HG03520 (cell line): ENCODE results near the gene TMEM196.
"Not testable (repeated sequence)": the region's sequence is repeated elsewhere in the genome, so short reads cannot be mapped to it uniquely, and the experiment has no call there.

Source experiments
- ATAC-seq: cut with Tn5 transposase; IDR thresholded peaks from one replicate; pipeline ENCODE4 v1.9.1; 2021; ENCODE audit warnings: mild to moderate bottlenecking, moderate library complexity; ENCODE audit not compliant: unreplicated experiment

Gene TMEM196

GRCh38 chr7:19708397-19709248, 64.8 kb downstream of the TMEM196 start, which contains the start of gene POLR1F:
POLR1F (minus strand) TSS chr7:19709037; CDS start chr7:19709016, 21 bp downstream.
- peak; percentile 99 for ATAC-seq

GRCh38 chr7:19707240-19707639, 66.2 kb downstream of the TMEM196 start:
- no peak for ATAC-seq

GRCh38 chr7:19705663-19706062, 67.8 kb downstream of the TMEM196 start:
- ATAC-seq: no peak

- no peak for ATAC-seq
Measured at GRCh38 chr7:19701471-19701870, 71.9 kb downstream of the TMEM196 start.

GRCh38 chr7:19700936-19701335, 72.5 kb downstream of the TMEM196 start:
- no peak for ATAC-seq

- ATAC-seq: no peak
Measured at GRCh38 chr7:19698331-19698730, 75.1 kb downstream of the TMEM196 start.

GRCh38 chr7:19696926-19697325, 76.5 kb downstream of the TMEM196 start:
- ATAC-seq: no peak

GRCh38 chr7:19692111-19692828, 81.1 kb downstream of the TMEM196 start:
- ATAC-seq: no peak

- no peak for ATAC-seq
Measured at GRCh38 chr7:19690736-19691135, 82.7 kb downstream of the TMEM196 start.

GRCh38 chr7:19689130-19689529, 84.3 kb downstream of the TMEM196 start:
- not testable (repeated sequence) for ATAC-seq

GRCh38 chr7:19681596-19681995, 91.8 kb downstream of the TMEM196 start:
- ATAC-seq: no peak

- peak; percentile 77 for ATAC-seq
Measured at GRCh38 chr7:19677180-19677579, 96.2 kb downstream of the TMEM196 start.

GRCh38 chr7:19675816-19676215, 97.6 kb downstream of the TMEM196 start:
- no peak for ATAC-seq

GRCh38 chr7:19674266-19674960, 99.0 kb downstream of the TMEM196 start:
- ATAC-seq: no peak

- ATAC-seq: no peak
Measured at GRCh38 chr7:19670806-19671205, 102.6 kb downstream of the TMEM196 start.
